ENCODE measurements around the gene NRG3.

DNA sequence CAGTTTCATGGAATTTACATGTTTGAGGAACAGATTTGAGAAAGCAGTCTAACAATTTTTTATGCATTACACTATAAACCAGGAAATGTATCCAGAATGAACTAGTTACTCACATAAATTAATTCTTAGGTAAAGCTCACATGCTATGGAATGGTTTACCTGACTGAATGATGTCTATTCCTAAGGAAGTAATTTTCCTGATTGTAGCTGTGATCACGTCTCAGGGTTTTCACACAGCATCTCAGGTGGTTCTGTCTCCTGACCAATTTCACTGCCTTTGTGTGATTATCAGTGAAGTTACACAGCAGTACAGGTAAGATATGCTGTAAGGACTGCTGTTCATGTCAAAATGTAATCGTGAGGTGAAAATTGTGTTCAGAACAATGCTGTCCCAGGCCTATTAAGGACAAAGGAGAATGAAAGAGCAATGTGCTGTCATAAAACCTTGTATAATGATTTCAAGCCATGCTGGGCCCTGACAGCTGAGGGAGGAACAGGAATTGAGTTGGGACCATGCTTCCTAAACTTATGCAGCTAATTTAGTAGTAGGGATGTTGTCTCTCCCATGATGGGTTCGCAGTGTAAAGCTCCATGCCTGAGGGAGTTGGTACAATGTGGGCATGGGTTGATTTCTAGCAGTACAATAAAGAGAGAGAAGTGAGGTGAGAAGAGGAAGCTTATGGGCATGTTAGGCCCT is 631.8 kb downstream of the NRG3 start:
- TF ChIP-seq, protein P1, sequence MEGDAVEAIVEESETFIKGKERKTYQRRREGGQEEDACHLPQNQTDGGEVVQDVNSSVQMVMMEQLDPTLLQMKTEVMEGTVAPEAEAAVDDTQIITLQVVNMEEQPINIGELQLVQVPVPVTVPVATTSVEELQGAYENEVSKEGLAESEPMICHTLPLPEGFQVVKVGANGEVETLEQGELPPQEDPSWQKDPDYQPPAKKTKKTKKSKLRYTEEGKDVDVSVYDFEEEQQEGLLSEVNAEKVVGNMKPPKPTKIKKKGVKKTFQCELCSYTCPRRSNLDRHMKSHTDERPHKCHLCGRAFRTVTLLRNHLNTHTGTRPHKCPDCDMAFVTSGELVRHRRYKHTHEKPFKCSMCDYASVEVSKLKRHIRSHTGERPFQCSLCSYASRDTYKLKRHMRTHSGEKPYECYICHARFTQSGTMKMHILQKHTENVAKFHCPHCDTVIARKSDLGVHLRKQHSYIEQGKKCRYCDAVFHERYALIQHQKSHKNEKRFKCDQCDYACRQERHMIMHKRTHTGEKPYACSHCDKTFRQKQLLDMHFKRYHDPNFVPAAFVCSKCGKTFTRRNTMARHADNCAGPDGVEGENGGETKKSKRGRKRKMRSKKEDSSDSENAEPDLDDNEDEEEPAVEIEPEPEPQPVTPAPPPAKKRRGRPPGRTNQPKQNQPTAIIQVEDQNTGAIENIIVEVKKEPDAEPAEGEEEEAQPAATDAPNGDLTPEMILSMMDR (conservative IDR thresholded peaks at IDR 0.05; ENCODE audit: low read depth, low read length): no peak
- TF ChIP-seq USF2 (IDR thresholded peaks at IDR 0.05; ENCODE audit: low read depth, low read length): no peak

Measured in IMR-90 (cell line).